ENCODE results near the gene PNPLA7.

PNPLA7 gene

DNA sequence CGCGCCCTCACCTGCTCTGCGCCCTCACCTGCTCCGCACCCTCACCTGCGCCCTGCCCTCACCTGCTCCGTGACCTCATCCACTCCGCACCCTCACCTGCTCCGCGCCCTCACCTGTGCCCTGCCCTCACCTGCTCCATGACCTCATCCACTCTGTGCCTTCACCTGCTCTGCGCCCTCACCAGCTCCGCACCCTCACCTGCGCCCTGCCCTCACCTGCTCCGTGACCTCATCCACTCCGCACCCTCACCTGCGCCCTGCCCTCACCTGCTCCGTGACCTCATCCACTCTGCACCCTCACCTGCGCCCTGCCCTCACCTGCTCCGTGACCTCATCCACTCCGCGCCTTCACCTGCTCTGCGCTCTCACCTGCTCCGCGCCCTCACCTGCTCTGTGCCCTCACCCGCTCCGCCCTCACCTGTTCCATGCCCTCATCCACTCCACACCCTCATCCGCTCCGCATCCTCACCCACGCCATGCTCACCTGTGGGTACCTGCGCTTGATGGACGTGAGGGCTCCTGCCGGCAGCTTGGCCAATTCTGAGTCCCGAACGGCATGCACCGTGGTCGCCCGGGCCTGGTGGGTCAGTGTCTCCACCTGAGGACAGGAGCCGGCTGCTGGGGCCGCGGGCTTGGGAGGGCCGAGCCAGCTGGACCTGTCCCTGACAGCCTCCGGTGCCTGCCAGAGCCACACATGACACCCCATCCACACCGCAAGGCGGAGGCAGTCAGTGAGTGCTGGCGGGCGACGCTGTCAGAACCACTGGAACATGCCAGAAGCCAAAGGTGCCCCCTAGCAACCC is 55.5 kb downstream of the PNPLA7 start:
- no peak for DNase-seq (ENCODE audit: low read depth in 2 of 2)

DNA sequence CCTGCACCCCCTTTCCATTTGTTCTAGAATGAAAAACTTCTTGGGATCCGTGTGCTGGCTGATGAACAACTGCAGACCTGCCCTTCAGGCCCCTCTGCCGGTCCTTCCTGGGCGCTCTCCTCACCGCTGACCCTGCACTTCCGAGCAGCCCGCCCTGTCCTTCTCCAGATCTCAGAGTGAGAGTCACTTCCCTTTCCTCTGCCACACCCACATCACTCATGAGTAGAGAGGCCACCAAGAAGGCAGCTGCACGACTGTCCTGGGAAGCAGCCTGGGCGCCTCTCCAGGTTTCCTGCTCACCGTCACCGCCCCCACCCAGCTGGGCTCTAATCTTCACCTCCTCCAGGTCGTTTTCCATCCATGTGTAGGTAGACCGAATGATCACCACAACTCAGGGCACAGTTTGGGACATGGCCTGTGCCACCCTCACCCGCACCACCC is 56.1 kb downstream of the PNPLA7 start:
- DNase-seq (ENCODE audit: low read depth in 2 of 2), result no peak

DNA sequence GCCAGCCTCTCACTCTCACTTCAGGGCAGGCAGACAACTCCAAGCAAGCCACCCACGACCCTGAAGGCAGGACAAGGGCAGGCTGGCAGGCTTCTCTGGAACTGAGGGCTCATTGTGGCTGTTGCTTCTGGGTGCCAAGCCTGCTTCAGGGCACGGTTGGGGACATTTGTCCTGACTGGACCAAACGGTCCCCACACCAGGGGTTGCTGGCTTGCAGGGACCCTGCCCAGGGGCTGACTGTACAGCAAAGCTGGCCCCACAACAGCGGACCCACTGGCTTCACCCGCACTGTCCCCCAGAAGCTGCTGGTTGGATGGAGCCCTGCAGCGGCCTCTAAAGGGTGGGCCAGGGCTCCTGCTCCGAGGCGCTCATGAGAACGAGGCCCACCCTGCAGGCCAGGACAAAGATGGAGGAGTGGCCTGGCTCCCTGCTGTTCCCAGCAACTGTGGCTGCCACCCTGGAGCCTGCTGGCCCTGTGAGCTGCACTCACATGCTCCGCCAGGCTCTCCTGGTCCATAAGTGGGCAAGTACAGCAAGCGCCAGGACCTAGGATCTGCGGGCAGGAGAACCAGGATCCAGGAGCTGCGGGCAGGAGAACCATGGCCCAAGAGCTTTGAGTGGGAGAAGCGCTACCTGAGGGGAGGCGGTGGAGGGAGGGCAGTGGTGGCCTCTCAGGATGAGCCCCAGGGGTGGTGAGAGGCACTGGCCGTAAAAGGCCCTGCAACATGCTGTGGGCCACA is 56.7 kb downstream of the PNPLA7 start:
- DNase-seq (ENCODE audit: low read depth in 2 of 2), result no peak

DNA sequence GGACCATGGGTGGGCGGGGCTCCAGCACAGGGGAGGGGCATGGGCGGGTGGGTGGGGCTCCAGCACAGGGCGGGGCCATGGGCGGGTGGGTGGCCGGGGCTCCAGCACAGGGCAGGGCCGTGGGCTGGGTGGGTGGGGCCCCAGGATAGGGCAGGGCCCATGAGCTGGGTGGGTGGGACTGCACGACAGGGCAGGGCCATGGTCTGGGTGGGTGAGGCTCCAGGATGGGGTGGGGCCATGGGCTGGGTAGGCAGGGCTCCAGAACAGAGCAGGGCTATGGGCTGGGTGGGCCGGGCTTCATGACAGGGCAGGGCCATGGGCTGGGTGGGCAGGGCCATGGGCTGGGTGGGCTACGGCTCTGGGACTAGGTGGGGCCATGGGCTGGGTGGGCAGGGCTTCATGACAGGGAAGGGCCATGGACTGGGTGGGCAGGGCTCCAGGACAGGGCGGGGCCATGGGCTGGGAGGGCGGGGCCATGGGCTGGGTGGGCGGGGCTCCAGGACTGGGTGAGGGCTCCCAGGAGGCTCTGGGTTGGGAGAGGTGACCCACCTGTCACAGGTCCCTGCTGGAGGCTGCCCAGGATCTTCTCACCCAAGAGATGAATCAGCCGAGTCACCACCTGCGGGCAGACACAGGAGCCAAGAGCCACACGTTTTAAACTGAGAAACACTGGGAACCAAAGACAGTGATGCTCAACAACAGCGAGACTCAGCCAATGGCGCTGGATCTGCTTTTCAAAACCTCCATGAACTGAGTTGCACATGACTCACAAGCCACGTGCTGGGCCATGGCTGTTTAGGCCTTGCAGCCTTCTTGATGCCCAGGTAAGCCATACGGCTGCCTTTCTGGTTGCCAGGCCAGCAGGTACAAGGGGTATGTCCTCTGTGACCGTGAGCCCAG is 57.5 kb downstream of the PNPLA7 start:
- no peak for DNase-seq (ENCODE audit: low read depth in 2 of 2)

DNA sequence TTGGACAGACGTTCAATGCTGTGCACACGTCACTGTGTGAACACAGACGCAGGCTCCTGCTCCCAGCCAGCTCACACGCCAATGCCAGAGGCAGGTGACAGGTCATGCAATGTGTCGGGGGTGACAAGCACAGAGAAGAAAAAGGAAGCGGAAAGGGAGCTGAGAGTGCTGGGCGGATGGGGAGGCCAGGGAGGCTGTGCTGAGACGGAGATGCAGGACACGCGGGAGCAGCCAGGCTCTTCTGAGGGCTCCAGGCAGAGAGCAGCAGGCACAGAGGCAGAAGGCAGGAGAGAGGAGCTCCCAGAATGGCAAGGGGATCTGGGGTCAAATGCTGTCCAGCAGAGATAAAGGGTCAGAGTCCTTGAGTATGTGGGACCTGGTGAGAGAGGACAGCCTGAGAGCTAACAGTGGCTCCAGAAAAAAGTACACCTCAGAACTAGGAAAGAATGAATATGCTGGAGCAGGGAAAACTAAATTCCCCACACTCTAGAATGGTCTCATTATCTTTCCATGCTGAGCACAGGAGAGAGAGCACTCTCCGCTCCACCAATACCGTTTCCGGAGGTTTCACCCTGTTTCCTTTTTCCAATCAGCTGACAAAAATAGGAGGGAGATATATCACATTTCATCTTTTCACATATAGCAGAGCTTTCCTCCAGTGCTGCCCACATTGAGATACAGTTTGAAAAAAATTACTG is 58.3 kb downstream of the PNPLA7 start:
- no peak for DNase-seq (ENCODE audit: low read depth in 2 of 2)

DNA sequence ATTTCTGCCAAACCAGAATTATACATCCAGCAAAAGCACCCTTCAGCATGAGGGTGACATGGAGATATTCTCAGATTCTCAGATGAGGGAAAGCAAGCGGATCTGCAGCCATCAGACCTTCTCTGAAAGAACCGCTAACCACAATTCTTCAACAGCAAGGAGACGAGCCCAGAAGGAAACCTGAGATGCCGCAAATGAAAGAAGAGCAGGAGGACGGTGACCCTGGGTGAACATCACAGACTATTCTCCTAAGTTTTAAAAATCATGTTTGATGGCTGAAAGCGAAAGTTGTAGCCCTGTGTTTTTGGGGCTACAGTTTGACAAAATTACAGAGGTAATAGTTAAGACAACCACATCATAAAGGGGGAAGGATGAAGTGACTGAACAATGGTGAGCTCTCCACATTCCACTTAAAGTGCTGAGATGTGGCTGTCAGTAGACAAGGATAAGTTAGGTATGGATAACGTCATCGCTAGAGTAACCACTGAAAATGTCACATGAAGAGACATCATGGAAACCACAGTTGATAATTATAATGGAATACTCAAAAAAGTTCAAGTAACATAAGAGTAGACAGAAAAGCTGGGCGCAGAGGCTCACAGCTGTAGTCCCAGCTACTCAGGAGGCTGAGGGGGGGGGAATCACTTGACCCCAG is 59.5 kb downstream of the PNPLA7 start:
- no peak for DNase-seq (ENCODE audit: low read depth in 2 of 2)

DNA sequence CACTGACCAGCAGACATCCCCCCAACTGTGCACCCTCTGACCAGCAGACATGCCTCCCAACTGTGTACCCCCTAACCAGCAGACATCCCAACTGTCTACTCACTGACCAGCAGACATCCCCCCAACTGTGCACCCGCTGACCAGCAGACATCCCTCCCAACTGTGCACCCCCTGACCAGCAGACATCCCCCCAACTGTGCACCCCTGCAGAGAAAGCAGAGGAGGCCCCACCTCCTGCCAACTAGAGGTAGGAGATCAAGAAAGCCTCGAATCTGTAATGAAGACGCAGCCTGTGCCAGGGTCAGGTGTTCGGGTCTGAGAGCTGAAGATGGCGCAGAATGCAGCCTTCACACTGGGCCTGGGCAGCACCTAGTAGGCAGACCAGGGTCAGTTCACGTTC is 61.3 kb downstream of the PNPLA7 start:
- DNase-seq (ENCODE audit: low read depth in 2 of 2), result no peak

DNA sequence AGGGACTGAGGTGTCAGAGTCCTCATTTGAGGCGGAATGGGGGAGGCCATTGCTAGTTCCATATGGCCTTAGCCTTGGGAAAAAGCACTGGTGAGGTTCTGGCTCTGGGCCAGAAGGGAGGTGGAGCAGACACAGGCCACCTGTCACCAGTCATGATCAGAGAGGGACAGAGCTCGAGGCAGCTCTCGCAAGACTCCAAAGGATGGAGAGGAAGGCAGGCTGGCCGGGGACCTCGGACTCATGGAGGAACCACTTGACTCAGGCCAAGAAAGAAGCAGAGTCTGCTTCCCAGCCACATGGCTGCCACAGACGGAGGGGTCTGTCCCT is 61.9 kb downstream of the PNPLA7 start:
- DNase-seq (ENCODE audit: low read depth in 2 of 2), result no peak

DNA sequence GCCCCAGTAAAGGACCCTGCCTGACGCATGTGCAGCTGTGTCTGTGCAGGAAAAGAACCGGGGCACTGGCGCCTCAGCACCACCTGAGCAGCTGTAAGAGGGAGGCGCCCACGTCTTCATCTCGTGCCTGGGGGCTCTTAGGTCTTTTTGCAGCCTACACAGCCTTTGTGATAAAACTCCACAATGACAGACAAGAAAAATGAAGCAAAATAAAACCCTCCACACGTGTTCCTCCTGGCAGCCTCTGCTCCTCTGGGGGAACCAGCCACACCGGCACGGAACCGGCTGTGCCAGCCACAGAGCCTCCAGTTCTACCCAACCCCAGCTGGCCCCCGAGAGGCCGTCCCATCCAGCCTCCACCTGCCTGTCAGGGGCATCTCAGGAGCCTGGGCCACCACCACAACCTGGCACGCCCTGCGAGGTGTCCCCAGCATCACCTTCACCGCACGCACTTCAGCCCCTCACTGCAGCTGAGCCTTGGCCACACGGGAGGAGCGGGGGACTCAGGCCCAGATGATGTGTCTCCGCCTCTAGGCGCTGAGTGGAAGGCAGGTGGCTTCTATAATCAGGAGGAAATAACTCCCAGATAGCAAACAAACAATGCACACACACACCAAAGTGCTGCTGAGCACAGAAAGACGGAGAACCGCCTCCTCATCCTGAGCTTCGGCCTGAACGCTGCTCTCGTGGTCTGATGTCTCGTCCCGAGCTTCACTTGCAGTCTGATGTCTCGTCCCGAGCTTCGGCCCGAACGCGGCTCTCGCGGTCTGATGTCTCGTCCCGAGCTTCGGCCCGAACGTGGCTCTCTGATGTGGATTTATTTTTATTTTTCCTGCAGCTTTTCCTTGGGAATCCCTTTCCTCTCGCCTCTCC is 62.5 kb downstream of the PNPLA7 start:
- DNase-seq (ENCODE audit: low read depth in 2 of 2), result no peak

DNA sequence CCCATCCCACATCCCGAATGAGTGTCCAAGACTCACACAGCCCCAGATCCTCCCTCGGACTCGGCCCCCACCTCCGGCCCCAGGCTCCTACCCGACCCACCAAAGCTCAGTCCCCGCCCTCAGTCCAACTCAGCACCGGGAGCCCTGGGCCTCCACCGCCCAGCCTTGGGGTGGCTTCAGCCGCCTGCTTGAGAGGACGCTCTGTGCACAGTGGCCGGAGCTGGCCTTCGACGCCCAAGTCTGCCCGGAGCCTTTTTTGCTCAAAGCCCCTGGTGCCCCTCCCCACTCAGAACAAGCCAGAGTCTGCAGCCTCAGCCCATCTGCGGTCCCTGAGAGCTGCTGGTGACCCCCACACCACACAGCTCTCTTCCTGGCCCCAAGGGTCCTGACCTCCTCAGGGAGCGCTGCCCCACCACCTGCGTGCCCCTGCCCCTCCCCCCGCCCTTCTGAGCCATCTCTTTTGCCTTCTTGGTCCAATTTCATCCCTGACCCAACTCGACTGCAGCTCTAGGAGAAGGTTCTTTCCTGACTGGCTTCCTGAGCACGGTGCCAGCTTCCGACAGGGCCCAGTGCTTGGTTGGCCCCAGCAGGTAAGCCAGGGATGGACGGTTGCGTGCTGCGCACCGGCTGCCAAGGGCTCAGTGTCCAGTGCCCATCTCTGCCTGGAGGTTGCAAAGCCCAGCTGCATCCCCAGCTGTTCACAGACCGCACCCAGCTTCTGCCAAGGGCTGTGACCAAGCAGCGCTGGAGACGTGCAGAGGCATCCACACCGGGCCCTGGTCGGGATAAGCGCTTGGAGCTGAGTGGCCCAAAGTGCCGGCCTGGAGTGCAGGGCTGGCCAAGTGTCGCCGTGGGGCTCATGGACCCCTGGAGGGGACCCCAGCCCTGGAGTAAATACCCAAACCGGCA is 63.4 kb downstream of the PNPLA7 start:
- no peak for DNase-seq (ENCODE audit: low read depth in 2 of 2)

DNA sequence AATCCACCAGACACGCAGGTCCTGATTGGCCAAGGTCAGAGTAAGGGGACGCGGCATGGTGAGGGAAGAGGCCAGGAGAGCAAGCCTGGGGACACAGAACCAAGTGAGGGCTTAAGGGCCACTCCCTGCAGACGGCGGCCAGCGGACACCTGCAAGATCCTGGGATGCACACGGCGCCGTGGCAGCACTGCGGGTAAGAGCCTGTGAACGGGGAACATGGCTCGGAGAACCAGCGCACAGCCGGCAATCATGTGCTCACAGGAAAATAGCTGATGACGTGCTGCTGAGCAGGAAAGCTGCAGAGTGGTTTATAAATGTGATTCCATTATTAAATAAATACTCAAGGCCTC is 64.1 kb downstream of the PNPLA7 start:
- no peak for DNase-seq (ENCODE audit: low read depth in 2 of 2)

DNA sequence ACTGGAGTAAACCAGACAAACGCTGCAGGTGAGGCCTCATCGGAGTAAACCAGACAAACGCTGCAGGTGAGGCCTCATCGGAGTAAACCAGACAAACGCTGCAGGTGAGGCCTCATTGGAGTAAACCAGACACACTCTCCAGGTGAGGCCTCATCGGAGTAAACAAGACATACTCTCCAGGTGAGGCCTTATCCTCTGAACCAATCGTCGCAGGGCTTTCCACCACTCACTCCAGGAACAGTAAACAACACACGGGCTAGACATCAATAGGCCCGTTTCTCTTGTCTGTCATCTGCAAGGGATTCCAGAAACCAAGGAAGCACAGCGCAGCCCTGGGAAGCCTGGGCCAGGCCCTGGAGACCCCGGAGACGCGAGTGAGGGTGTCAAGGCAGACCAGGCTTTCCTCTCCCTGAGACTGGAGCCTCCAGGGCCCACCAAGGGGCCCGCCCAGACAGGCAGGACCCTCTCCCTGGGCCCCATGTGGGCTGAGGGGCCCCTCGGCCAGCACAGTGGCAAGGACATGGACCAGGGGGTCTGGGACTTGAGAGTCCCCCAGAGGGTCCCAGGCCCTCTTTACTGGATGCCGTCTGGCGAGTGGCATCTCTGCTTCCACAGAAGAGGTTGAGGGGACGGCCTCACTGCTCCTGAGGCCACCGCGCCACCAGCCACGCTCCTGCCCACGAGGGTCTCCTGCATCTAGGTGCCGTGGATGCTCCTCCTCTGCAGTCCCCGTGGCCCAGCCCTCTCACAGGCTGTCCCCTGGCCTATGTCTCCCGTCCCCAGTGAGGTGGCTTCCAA is 64.7 kb downstream of the PNPLA7 start:
- no peak for DNase-seq (ENCODE audit: low read depth in 2 of 2)

DNA sequence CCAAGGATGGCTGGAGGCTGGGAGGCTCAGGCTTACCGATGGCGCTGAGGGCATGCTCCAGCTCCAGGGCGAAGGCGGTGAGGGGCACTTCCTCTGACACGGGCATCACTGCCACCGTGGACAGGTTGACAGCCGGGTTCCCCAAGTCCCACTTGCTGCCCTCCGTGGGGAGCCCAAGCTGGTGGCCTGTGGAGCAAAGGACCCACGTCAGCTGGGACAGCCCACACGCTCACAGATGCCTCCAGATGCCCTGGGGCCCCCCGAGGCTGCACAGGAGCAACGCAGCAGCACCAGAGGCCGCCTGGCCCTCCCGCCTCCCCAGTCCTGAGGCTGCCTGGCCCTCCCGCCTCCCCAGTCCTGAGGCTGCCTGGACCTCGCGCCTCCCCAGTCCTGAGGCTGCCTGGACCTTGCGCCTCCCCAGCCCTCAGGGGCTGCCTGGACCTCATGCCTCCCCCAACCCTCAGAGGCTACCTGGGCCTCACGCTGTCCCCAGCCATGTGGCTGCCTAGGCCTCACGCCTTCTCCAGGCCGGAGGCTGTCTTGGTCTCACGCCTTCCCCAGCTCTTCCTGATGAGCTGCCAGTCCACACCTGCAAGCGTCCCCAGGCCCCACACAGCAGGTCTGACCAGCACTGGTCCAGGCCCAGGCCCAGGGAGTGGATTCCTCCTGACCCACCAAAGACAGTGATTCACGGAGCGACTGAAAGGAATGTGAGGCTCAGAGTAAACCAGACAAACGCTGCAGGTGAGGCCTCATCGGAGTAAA is 65.5 kb downstream of the PNPLA7 start:
- no peak for DNase-seq (ENCODE audit: low read depth in 2 of 2)

DNA sequence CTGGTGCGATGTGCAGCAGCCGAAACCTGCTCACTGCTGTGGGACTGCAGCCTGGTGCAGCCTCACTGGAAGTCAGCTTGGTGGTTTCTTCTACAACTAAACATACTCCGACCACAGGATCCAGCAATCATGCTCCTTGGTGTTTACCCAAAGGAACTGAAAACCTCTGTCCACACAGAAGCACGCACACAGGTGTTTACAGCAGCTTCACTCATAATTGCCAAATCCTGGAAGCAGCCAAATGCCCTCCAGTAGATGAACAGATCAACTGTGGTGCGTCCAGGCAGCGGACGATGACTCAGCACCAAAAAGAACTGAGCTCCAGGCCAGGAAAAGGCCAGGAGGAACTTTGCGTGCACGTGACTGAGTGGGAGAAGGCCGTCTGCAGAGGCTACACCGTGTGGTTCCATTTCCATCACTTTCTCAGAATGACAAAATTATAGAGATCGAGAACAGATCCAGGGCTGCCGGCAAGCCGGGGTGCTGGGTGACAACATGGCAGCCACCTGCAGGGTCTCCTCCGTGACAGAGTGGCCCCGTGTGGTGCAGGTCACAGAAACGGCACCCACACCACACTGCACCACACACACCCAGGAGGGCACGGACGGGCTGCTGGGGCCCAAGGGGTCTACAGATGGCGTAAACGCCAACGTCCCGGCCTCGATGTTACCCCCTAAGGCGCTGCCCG is 68.0 kb downstream of the PNPLA7 start:
- DNase-seq (ENCODE audit: low read depth in 2 of 2), result no peak

DNA sequence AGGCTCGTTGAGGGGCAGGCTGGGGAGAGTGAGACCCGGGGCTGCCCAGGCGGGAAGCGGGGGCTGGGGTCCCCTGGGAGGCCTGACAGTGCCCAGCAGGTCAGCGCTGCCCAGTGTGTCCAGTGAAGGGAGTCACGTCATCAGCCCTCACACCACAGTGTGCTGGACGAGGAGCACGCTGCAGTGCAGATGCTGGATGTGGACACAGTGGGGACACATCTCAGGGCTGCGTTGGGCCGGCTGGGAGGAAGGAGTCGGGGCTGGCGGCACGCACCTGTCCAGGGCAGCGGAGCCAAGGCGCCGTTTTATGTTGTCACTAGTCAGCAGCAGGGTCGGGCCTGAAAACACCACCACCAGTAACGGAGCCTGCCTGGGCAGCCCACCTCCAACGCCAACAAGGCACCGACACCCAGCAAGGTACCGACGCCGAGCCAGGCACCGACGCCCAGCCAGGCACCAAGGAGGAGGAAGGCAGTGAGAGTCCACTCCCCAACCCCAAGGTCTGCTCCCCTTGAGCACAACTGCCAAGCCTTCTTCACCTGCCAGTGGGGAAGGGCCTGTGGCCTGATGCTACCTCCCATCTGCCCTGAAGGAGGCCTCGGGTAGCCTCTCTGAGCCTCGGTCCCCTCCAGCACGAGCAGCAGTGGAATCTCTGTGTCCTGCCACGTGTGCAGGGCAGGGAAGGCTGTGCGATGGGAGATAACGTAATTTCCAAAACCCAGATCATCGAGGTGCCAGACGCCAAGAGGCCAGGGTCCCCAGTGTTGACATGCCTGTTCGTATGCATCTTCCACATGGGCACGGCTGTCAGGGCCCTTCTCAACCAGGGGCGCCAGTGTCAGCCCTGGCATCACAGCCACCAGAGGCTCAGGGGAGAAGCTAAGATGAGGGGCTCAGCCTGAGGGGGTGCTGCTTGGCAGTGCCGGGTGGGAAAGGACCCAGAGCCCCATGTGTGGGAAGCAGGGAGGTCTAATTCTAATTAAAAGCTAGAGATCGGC is 69.2 kb downstream of the PNPLA7 start:
- no peak for DNase-seq (ENCODE audit: low read depth in 2 of 2)

Data from stimulated activated CD4-positive, alpha-beta T cell treated with anti-CD3 and anti-CD28 coated beads, Interleukin-12 subunit alpha, Interleukin-12 subunit beta, amount 100 ng/mL, for 24 hours (primary cell).